HTR-8/SVneo (cell line): ENCODE measurements around the gene AQP12A.
"Not testable (repeated sequence)": the region's sequence is repeated elsewhere in the genome, so short reads cannot be mapped to it uniquely, and the experiment has no call there.

ENCODE experiments used
- DNase-seq: peaks from one replicate; pipeline ENCODE4 v3.0.0; 2011; ENCODE audit warnings: low spot score, mixed read lengths; ENCODE audit not compliant: insufficient read length
- FAIRE-seq: peaks from 2 replicates; lab custom pipeline; 2011; peaks lifted over from hg19 to GRCh38; lab: Jason Lieb, UNC

The AQP12A gene

GRCh38 chr2:240655931-240656886 is 35.5 kb upstream of the AQP12A start:
- DNase-seq (no peak), FAIRE-seq (no peak)

GRCh38 chr2:240659883-240660282 is 31.8 kb upstream of the AQP12A start:
- FAIRE-seq, DNase-seq: not testable (repeated sequence)

- FAIRE-seq (no peak), DNase-seq (no peak)
Observed at GRCh38 chr2:240662681-240663080, 29.0 kb upstream of the AQP12A start.

- no peak for FAIRE-seq
- no peak for DNase-seq
Observed at GRCh38 chr2:240663546-240664190, 28.0 kb upstream of the AQP12A start.

- FAIRE-seq = no peak
- DNase-seq = no peak
Observed at GRCh38 chr2:240664622-240665021, 27.0 kb upstream of the AQP12A start.

GRCh38 chr2:240670402-240670801 is 21.3 kb upstream of the AQP12A start:
- no peak for FAIRE-seq
- DNase-seq = no peak

GRCh38 chr2:240670950-240671349 is 20.7 kb upstream of the AQP12A start:
- no peak for FAIRE-seq
- no peak for DNase-seq

GRCh38 chr2:240672076-240672700 is 19.5 kb upstream of the AQP12A start:
- FAIRE-seq = no peak
- DNase-seq = no peak

GRCh38 chr2:240672701-240673190 is 18.9 kb upstream of the AQP12A start:
- DNase-seq (no peak), FAIRE-seq (no peak)

- not testable (repeated sequence) for DNase-seq
- FAIRE-seq = peak; percentile 84
Observed at GRCh38 chr2:240674461-240675184, 17.0 kb upstream of the AQP12A start.

GRCh38 chr2:240675345-240675744 is 16.3 kb upstream of the AQP12A start:
- peak; percentile 92 for FAIRE-seq
- DNase-seq = not testable (repeated sequence)

GRCh38 chr2:240678043-240678442 is 13.6 kb upstream of the AQP12A start:
- not testable (repeated sequence) for FAIRE-seq, DNase-seq

GRCh38 chr2:240678909-240679308 is 12.8 kb upstream of the AQP12A start:
- FAIRE-seq = peak; percentile 16
- not testable (repeated sequence) for DNase-seq

GRCh38 chr2:240680185-240680584 is 11.5 kb upstream of the AQP12A start:
- not testable (repeated sequence) for DNase-seq, FAIRE-seq

GRCh38 chr2:240682431-240683224 is 9.0 kb upstream of the AQP12A start, which contains the start of gene AQP12B:
AQP12B (minus strand) TSS chr2:240682885; CDS start chr2:240682837, 48 bp downstream.
- not testable (repeated sequence) for FAIRE-seq, DNase-seq

- FAIRE-seq, DNase-seq: not testable (repeated sequence)
Observed at GRCh38 chr2:240683329-240683979, 8.2 kb upstream of the AQP12A start.

- DNase-seq, FAIRE-seq: not testable (repeated sequence)
Observed at GRCh38 chr2:240683980-240684728, 7.5 kb upstream of the AQP12A start.
